GM19240 (cell line): ENCODE data around the gene PAIP2.
A peak's percentile ranks its signal among the peaks of the same experiment; 100 is the strongest.
"Not testable (repeated sequence)": the region's sequence is repeated elsewhere in the genome, so short reads cannot be mapped to it uniquely, and the experiment has no call there.

Experiments used
- DNase-seq: peaks from one replicate; pipeline ENCODE4 v3.0.0; 2011; ENCODE audit warnings: low spot score; ENCODE audit not compliant: insufficient read length

Gene PAIP2, protein sequence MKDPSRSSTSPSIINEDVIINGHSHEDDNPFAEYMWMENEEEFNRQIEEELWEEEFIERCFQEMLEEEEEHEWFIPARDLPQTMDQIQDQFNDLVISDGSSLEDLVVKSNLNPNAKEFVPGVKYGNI

DNA sequence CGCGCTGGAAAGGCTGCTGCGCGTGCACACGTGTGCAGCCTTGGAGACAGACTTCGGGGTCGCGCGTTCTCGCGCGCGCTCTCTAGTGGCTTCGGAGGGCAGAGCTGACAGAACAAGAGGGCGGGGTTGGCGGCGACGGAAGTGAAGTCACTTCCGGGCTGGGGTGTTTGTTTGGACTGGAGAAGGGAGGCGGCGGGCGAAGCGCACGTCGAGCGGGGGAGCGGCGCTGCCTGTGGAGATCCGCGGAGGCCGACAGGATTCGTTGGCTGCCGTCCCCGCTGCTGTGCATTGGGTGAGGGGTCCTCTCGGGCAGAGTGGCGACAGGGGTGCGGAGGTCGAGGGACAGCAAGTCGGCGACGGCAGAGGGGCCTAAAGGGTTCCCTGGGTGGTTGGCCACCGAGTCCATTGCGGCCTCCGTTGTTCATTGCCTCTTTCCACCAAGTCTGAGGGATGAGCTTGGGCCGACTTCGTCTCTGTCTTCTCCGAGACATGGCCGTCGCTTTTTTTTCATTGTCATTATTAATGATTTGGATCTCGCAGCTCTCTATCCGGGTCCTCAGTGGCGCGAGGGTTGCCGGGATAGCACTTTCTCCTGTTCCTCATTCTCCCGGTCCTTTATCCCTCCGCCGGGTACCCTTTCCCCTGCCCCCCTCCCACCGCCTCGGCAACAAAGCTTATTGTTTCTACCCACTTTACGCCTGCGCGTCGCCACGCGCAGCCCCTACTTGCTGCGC is at the start of gene PAIP2:
Gene PAIP2 (plus strand): TSS at position 166 of the 734 bp plus-strand sequence. CDS start 21,931 bp downstream, outside the sequence.
- DNase-seq, result peak; percentile 84

DNA sequence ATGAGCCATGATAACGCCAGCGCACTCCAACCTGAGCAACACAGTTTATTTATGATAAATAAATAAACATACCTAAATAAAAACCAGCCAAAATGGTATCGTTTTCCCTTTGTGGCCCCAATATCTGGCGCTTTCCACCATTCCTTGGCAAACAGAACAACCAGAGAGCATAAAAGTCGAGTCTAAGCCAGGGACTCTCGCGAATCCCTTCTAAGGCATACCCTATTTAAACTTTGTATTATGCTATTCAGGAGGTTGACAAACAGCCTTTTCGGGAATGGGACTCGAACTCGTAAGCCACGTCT is 48.5 kb upstream of the PAIP2 start:
- no peak for DNase-seq

DNA sequence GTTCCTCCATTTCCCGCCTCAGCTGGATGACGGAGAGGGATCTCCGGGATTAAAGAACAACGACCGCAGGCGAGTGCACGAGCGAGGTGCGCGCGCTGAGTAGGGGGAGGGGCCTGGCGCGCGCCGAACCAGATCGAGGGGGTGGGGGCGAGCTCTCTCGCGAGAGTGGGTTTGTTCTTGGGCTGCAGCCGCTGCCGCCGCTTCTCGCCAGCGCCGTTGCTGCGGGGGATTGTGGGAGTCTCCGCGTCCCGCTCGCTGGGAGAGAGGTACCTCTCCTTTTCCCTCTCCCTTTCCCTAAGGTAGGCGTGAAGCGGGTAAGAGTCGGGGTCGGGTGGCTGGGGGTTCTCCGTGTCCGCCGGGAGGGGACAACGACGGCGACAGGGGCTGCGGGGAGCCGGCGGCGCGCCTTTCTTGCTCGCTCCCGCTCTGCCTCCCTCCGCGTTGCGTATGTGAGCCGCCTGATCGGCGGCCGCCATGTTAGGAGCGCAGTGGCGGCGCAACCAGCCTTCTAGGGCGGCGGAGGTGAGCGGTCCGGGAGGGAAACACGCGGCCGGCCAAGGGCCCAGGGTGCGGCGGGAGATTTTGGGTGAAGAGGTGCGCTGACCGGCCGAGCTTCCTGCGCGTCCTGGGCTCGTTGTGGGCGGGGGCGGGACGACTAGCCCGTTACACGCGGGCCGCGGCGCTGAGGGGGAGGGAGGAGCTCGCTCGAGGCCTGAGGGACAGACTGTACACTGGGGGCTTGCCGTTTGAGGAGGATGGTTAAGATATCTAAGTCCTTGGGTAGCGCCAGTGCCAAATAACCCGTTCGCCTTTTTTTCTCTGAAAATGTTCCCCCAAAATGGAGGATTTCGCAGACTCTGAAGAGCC is 47.9 kb upstream of the PAIP2 start, which contains the start of gene MATR3:
Gene MATR3 (plus strand): TSS at position 234 of the 867 bp plus-strand sequence. CDS start 13,676 bp downstream, outside the sequence.
- no peak for DNase-seq

DNA sequence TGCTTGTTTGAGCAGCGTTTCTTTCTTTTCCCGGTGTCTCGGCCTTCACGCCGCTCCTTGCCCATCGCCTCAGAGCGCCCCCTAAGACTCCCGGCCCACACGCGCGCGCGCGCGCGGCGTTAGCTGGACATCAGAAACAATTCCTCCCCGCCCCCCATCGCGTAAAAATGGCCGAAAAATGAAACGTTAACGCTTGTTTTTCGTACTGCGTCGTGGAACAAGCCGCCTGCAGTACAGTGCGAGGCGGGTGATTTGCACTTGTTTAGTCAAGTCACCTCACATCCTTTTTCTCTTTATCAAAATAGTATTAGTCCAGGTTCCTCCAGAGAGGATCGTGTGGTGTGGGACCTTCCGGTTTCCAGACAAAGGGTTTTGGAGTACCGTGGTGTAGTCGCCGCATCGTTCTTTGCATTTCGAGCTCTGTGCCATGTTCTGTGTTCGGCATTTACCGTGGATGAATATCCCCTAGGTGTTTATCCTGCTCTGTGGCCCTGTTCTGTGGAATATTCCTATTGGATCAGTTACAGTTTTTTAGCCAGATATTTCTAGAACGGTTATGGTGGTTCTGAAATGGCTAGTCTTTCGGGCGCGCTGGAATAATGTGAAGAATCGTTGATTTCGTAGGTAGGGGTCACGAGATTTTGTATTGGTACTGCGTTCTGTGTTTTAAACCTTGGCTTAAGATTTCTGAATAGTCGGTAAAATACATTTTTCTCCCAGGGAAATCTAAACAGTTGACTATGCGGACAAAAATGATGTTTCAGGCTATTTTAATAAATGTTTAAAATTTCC is 47.1 kb upstream of the PAIP2 start:
- no peak for DNase-seq

DNA sequence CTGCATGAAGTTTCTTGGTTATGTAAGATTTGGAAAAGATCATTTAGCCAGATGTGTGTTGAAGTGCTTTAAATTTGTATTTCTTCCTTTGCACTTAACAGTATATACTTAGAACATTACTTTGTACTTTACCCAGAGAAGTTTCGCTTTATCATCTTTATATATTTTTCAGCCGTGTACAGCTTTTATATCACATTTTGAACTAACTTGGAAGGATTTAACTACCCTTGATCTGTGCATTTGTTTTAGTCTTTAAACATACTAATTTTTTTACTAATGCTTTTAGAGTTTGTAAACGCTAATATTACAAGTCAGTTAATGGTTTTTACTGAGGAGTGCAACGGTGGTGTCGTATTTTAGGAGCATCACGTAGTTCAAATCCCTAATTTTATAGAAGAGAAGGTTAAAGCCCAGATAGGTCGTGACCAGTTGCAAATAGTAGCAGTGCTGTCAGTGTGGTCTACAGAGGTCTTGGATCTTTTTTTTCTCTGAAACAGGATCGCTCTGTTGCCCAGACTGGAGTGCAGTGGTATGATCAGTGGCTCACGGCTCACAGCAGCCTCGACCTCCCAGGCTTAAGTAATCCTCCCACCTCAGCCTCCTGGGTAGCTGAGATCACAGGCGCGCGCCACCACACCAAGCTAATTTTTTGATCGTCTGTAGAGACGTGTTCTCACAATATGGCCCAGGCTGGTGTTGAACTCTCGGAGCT is 46.2 kb upstream of the PAIP2 start:
- DNase-seq, result no peak

DNA sequence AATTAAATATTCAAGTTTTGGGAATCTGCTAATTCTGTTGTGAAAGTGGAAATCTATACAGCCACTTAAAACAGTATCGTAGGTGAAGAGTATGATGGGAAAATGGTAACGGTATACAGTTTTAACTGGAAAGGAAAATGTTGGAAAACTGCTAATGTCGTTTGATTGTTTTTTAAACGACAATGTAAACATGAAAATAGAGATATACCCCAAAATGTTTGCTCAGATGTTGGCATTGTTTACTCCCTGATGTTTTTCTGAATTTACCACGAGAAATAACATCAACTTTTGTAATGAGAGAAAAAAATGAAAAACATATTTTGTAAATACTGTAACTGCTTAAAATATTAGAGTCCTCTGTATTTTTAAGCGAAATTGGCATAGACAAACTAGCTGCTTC is 45.5 kb upstream of the PAIP2 start:
- no peak for DNase-seq

DNA sequence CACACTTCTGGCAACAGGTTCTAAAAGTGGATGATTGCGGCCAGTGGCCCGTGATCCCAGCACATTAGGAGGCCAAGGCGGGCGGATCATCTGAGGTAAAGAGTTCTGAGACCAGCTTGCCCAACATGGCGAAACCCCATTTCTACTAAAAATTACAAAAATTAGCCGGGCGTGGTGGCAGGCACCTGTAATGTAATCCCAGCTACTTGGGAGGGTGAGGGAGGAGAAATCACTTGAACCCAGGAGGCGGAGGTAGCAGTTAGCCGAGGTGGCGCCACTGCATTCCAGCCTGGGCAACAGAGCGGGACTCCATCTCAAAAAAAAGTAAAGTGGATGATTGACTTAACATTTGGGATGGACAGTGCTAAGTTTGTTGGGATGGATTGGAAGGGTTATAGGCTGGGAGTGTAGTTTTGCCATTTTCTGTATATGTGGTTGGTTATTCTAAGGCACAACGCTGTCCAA is 44.8 kb upstream of the PAIP2 start:
- DNase-seq, result no peak

DNA sequence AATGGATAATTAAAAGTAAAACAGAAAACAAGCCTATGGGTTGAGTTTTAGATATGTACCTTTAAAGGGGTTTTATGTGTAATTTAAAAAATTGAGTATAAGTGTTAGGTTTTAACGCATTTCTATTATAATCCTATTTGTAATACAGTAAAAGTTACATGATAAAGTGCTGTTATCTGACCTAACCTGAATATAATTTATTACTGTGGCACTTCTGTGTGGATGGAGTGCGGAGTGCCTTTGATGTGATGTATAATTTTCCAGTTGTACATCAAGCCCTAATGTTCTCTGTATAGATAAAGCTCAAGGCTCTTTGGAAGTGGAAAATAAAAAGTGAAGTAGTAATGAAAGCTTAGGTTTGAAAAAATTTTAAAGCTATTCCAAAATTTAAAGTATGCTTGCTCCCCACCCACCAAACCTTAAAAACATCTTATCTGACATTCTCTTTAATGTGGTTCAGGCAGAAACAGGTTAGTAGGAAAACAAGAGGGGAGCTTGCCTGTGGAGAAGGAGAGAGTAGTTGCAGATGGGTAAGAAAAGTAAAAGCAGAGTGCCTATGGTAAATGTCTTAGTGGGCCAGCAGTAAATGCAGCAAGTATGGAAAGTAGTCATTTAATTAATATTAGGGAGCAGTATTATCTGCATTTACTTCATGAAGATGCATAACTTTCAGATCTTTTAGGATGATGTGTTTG is 44.1 kb upstream of the PAIP2 start:
- DNase-seq, result no peak

DNA sequence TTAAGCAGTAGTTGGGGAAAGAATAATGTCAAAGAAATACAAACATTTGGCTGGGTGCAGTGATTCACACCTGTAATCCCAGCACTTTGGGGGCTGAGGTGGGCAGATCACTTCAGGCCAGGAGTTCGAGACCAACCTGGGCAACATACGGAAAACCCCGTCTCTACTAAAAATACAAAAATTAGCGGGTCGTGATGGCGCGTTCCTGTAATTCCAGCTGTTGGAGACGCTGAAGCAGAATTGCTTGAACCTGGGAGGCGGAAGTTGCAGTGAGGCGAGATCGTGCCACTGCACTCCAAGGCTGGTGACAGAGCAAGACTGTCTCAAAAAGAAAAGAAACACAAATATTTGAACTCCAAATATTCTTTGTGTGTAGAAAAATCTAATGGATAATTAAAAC is 43.4 kb upstream of the PAIP2 start:
- no peak for DNase-seq

DNA sequence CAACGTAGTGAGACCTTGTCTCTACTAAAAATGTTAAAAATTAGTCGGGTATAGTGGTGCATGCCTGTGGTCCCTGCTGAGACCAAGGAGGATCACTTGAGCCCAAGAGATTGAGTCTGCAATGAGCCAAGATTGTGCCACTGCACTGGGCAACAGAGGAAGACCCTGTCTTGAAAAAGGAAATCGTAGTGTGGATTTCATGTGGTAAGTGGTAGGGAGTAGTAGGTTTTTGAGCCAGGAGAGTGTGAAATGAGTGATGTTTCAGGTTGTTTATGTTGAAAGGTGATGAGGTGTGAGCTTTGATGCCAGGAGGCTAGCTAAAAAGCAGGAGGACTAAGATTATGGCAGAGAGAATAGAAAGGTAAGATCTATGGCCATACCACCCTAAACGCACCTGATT is 42.2 kb upstream of the PAIP2 start:
- DNase-seq, result no peak

DNA sequence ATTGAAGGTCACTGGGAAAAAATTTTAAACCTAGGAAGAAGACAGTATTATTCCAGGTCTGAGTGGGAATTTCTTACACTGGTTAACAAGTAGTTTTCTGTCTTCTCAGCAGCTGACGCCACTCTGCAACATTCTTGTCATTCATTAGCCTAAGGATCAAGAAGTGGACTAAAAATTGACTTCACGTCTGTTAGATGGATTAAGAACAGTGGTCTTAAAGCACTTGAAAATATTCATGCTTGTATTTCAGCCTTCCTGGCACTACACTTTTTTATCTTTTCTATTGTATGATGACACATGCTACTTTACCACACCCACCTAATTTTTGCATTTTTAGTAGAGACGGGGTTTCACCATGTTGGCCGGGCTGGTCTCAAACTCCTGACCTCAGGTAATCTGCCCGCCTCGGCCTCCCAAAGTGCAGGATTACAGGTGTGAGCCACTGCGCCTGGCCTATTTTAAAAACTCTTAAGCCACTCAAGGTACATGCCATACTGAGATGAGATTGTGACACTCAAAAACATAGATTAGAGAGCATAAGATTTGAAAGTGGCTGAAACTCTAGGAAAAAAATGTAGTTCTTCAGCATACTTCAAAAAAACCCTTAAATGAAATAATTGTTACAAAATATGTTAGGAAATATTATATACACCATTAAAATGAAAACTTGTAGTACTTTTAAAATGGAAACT is 39.7 kb upstream of the PAIP2 start:
- DNase-seq, result no peak

DNA sequence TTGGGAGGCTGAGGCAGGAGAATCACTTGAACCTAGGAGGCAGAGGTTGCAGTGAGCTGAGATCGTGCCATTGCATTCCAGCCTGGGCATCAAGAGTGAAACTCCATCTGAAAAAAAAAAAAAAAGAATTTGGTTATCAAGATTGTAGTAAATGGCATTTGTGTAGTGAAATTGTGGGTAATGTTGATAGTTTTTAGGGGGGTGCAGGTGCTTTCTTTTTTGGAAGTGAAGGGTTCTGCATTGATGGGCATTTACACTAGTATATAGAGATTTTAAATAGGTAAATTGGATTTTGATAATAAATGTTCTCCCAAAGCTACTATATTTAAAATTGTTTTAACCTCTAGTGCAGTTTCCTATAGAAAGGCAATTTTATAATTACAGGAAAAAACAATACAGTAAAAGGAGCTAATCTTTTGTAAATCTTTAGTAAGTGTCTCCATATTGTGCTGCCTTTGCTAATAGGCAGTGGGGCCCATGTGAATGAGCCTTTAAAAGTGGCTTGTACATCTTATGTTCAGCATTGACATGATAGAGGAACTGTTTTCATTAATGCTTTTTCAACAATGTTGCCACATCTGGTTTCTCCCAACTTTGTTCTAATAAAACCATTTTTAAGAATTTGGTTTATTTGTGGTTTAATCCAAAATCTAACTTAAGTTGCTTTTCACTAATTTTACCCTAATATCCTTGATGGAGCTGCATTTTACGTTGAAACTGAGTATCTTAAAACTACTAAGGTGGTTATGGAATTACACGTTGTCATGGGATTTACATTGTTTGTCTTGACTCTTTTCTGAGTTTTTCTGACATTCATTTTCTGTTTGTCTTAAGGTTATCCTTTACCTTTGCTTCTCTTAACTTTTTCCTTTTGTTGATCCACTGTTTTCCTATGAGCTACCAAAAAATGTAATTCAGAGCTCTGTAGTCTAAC is 37.0 kb upstream of the PAIP2 start:
- DNase-seq, result no peak

DNA sequence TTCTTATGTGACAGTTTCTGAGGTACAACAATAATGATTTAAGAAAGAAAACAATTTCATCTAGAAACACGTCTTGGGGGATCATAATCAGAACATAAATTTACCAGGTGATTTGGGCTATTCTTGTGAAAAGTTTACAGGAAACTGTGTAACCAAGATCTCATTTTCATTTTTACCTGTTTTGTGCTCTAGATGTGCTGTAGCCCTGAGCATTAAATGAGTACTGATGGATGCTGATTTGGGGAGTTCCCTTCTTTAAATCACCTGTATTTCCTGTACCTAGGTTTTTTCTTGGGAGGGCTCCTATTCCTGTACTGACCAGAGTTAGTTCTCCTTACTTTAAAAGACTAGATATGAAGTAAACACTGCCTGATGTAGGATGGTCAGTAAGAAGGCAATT is 35.5 kb upstream of the PAIP2 start:
- DNase-seq, result no peak

DNA sequence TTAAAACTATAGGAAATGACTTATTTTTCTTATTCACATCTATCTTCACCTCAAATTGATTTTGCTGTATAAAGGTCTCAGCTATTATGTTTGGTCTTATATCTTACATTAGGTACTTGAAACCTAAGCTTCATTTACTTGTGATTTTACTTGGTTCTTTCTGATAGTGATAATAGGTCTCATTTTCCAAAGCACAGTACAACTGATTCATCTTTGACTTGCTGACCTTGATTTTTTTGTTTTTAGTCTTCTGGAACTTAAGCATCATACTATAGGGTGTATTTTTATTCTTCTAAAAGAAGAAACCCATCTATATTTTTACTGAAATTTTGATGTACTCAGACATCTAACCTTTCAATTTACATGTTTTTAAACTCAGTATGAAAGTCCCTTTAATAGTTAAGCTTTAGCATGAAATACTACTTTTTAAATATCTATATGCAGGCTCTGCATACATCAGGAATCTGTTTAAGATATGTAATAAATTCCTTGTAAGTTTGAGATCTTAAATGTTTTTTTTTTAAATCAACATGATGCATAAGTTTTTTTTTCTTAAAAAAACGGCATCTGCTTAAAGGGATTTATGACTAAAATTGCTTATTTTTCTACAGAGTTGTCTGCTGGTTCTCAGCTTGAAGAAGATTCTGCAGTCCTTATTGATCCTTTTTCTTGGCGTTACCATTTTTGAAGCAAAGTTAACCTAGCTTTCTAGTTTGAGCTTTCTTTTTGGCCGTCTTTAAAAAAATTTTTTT is 34.9 kb upstream of the PAIP2 start:
- no peak for DNase-seq

DNA sequence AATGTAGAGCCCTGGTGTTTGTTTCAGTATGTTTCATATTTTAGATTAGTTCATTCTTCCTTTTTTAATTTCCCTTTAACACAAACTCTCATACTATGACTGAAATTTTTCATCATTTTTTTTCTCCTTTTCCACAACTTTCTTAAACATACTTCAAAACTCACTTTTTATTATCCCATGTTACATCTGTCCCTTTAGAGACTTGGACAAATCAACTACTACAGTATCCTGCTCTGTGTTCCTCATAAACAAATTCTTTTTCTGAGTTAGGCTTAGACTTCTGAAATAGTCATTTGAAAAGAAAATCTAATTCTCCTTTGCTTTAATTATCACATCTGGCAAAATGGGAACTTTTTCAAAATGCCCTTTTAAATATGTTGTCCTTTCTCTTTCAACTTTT is 32.9 kb upstream of the PAIP2 start:
- DNase-seq, result no peak

DNA sequence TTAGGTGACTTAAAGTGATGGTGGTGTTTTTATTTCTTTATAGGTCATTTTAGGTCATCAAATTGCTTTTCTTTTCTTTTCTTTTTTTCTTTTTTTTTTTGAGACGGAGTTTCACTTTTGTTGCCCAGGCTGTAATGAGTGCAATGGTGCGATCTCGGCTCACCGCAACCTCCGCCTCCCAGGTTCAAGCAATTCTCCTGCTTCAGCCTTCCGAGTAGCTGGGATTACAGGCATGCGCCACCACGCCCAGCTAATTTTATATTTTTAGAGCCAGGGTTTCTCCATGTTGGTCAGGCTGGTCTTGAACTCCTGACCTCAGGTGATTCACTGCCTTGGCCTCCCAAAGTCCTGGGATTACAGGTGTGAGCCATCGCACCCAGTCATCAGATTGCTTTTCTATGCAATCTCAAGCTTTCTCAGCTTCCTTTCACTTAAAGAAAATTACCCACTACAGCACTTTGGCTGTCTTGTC is 30.9 kb upstream of the PAIP2 start:
- DNase-seq, result not testable (repeated sequence)

DNA sequence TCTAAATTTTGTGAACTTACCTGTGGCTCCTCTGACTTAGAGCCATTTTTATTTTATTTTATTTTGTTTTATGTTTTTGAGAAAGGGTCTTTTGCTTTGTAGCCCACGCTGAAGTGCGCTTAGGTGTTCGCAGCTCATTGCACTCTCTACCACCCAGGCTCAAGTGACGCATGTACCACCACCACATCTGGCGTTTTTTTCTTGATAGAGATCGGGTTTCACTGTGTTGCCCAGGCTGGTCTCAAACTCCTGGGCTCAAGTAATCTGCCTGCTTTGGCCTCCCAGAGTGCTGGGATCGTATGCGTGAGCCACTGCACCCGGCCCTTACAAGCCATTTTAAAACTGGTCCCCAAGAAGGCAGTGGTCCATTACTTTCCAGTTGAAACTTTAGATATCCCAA is 29.6 kb upstream of the PAIP2 start:
- DNase-seq, result no peak

DNA sequence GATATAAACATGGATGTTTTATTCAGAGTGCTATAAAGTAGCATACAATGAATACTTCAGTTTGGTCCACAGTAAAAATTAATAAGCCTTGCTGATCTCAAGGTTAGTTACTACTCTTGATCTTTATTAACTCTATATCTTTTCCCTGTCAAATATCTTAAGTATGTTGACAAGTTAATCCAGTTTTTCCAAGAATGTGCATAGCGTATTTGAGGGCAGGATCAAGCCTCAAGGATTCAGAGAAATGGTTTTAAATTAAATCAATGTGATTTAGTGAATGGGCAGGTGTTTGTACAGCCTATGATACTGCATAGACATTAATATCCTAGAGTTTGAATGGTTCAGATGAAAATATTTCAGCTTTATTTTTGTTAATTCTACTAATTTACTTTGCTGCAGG is 27.4 kb upstream of the PAIP2 start:
- DNase-seq, result no peak
